Endodermal cell (in vitro differentiated cells): Measurements from ENCODE around the gene CCDC70. TPM values are rescaled to one million over a fixed set of nuclear protein-coding genes. Genes with fewer than 3 reads are reported as not detected.
A peak's percentile ranks its signal among the peaks of the same experiment; 100 is the strongest.

ENCODE experiments used
- DNase-seq: peaks from one replicate; pipeline ENCODE4 v3.0.0-alpha.2; 2017
- H3K27ac ChIP-seq: 2 replicates; pipeline ENCODE4 v1.5.1; 2013; ENCODE audit warnings: mild to moderate bottlenecking, low read depth, low read length, moderate library complexity
- H3K27me3 ChIP-seq: 2 replicates; pipeline ENCODE4 v1.6.1; 2013; ENCODE audit warnings: mild to moderate bottlenecking, low read length, moderate library complexity; ENCODE audit not compliant: insufficient read depth, control insufficient read depth, poor library complexity, severe bottlenecking
- H3K36me3 ChIP-seq: 2 replicates; pipeline ENCODE4 v1.7.0; 2013; ENCODE audit warnings: mild to moderate bottlenecking, low read length, moderate library complexity; ENCODE audit not compliant: control insufficient read depth, insufficient read depth
- H3K4me1 ChIP-seq: one replicate; pipeline ENCODE4 v1.7.0; 2013; ENCODE audit warnings: low read length; ENCODE audit not compliant: control insufficient read depth, insufficient read depth
- H3K4me3 ChIP-seq: 2 replicates; pipeline ENCODE4 v1.5.1; 2013; ENCODE audit warnings: mild to moderate bottlenecking, low read length, moderate library complexity
- H3K9ac ChIP-seq: 2 replicates; pipeline ENCODE4 v1.6.1; 2013; ENCODE audit warnings: mild to moderate bottlenecking, low read length, moderate library complexity; ENCODE audit not compliant: poor library complexity, severe bottlenecking; ENCODE audit errors: extremely low read depth
- H3K9me3 ChIP-seq: 2 replicates; pipeline ENCODE4 v1.6.1; 2013; ENCODE audit warnings: mild to moderate bottlenecking, low read length, moderate library complexity; ENCODE audit not compliant: control insufficient read depth
- H3K27ac Mint-ChIP-seq: 2 replicates; pipeline ENCODE4 v1.8.0; 2020; ENCODE audit warnings: mixed read lengths
- H3K27me3 Mint-ChIP-seq: 2 replicates; pipeline ENCODE4 v1.8.0; 2021; ENCODE audit warnings: mild to moderate bottlenecking, mixed read lengths; ENCODE audit not compliant: insufficient read depth
- H3K36me3 Mint-ChIP-seq: 2 replicates; pipeline ENCODE4 v1.8.0; 2020; ENCODE audit warnings: low read depth, mixed read lengths
- H3K4me1 Mint-ChIP-seq: 2 replicates; pipeline ENCODE4 v1.8.0; 2020; ENCODE audit warnings: mixed read lengths
- H3K4me3 Mint-ChIP-seq: 2 replicates; pipeline ENCODE4 v1.8.0; 2020; ENCODE audit warnings: mild to moderate bottlenecking, moderate library complexity, mixed read lengths
- H3K9me3 Mint-ChIP-seq: 2 replicates; pipeline ENCODE4 v1.8.0; 2020; ENCODE audit warnings: mild to moderate bottlenecking, mixed read lengths
- WGBS, 2 experiments: methylation state at CpG; one replicate each; pipeline versions ENCODE4 v1.1.5 to v1.1.7; 2013; ENCODE audit warnings: missing lambda C conversion rate in 2 of 2, mixed read lengths in 1 of 2; ENCODE audit not compliant: insufficient coverage in 1 of 2, insufficient read length in 1 of 2; 5-methylcytosine and 5-hydroxymethylcytosine counted together
- total RNA-seq, 2 donors: library from RNA; stranded (reverse); fragmentation: NEBNext Ultra II Directional in 1 of 2; extraction: Animal tissue kit (Norgen Biotek cat#: 25700) in 1 of 2; gene quantifications; 2 replicates in 1 of 2; 3 replicates in 1 of 2; pipeline ENCODE4 v1.2.1, GENCODE V29; 2021
- TF ChIP-seq, protein P1 (sequence below): fragments of 200-600 bp; sonication (generic); conservative IDR thresholded peaks from 2 replicates; pipeline ENCODE4 v1.5.0; 2021; ENCODE audit warnings: antibody characterized with exemption, mild to moderate bottlenecking

CCDC70 gene
- total RNA-seq, 2 donors from 2014 or later = not detected

DNA sequence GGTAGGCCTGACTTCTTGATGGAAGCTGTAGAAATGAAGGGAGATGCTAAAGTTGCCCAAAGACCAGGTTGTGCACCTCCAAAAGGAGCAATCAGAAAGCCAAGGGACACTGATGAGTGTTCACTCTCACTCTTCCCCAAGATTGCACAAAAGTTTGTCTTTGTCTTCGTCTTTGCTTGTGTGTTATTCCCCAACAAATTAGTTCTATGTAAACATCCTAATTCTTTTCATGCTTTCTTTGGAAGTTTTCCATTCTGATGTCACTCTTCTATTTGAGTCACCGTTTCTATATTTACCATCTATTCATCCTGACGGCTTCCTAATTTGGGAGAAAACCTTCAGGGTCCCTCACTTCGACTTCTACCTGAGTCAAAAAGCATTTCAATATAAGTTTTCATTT, 13.1 kb upstream of the CCDC70 start:
- WGBS, 2 experiments = 90 to 94% methylated on average over 4 of the region's 4 CpGs

DNA sequence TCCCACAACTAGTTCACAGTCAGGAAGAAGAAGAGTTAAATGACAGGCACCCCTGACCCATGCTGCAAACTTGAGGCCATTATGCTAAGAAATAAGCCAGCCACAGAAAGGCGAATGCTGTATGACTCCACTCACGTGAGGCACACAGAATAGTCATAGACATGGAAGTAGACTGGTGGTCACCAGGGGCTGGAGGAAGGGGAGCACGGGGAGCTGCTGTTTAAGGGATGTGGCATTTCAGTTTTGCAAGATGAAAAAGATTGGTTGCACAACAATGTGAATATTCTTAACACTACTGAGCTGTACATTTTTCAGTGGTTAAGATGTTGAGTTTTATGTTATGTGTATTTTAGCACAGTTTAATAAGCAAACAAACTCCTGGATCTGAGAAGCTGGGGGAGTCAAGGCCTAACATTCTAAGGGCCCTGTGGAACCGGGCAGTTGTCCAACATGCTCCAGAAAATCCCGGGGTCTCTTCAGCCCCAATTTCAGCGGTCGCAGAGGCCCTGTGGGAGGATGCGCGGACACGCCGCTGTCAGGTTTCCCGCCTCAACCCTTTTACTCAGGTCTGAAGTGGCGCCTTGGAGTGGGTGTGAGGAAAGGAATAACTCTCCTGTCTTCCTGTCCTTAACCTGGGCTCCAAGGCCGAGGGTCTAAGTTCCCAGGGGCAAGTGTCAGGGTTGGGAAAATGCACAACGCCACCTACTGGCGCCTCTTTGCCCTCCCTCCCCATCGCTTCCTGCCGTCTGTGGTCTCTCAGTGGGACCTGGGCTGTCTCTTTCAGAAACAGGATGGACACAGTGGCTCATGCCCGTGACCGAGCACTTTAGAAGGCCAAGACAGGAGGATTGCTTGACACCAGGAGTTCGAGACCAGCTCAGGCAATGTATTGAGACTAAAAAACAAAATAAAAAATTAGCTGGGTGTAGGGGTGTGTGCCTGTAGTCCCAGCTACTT, 12.3 kb upstream of the CCDC70 start:
- no peak overlapping the region for H3K4me3 ChIP-seq
- peaks cover 5% of the 10 kb centered on the region for H3K27me3 ChIP-seq
- Mint-ChIP-seq H3K4me1 (peaks cover 9% of the 10 kb centered on the region), H3K4me3 (no peak overlapping the region), H3K9me3 (peaks cover 11% of the 10 kb centered on the region), H3K27ac (no peak overlapping the region), H3K27me3 (peaks cover 8% of the 10 kb centered on the region), H3K36me3 (no peaks in the 10 kb centered on the region)
- peaks cover 4% of the 10 kb centered on the region for H3K4me1 ChIP-seq
- TF ChIP-seq, protein P1, sequence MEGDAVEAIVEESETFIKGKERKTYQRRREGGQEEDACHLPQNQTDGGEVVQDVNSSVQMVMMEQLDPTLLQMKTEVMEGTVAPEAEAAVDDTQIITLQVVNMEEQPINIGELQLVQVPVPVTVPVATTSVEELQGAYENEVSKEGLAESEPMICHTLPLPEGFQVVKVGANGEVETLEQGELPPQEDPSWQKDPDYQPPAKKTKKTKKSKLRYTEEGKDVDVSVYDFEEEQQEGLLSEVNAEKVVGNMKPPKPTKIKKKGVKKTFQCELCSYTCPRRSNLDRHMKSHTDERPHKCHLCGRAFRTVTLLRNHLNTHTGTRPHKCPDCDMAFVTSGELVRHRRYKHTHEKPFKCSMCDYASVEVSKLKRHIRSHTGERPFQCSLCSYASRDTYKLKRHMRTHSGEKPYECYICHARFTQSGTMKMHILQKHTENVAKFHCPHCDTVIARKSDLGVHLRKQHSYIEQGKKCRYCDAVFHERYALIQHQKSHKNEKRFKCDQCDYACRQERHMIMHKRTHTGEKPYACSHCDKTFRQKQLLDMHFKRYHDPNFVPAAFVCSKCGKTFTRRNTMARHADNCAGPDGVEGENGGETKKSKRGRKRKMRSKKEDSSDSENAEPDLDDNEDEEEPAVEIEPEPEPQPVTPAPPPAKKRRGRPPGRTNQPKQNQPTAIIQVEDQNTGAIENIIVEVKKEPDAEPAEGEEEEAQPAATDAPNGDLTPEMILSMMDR = peak; percentile 93
- no peaks in the 10 kb centered on the region for H3K36me3 ChIP-seq
- peak; percentile 95 for DNase-seq
- 57 to 61% methylated on average over 12 to 21 of the region's 21 CpGs for WGBS, 2 experiments
- H3K9me3 ChIP-seq = no peaks in the 10 kb centered on the region
- H3K9ac ChIP-seq = no peak overlapping the region
- no peak overlapping the region for H3K27ac ChIP-seq

More for the DNA sequence above, 13.1 kb upstream of the CCDC70 start:
- Histone ChIP-seq H3K27ac (no peak overlapping the region), H3K27me3 (no peaks in the 10 kb centered on the region), H3K4me1 (peaks cover 8% of the 10 kb centered on the region), H3K4me3 (no peak overlapping the region), H3K36me3 (no peaks in the 10 kb centered on the region), H3K9me3 (no peaks in the 10 kb centered on the region), H3K9ac (no peak overlapping the region)
- TF ChIP-seq, protein P1 = no peak
- H3K9me3 Mint-ChIP-seq = peaks cover 11% of the 10 kb centered on the region
- H3K36me3 Mint-ChIP-seq = no peaks in the 10 kb centered on the region
- no peak overlapping the region for H3K4me3 Mint-ChIP-seq
- DNase-seq = no peak
- H3K4me1 Mint-ChIP-seq = peaks cover 14% of the 10 kb centered on the region
- peaks cover 4% of the 10 kb centered on the region for H3K27me3 Mint-ChIP-seq
- H3K27ac Mint-ChIP-seq = no peak overlapping the region

DNA sequence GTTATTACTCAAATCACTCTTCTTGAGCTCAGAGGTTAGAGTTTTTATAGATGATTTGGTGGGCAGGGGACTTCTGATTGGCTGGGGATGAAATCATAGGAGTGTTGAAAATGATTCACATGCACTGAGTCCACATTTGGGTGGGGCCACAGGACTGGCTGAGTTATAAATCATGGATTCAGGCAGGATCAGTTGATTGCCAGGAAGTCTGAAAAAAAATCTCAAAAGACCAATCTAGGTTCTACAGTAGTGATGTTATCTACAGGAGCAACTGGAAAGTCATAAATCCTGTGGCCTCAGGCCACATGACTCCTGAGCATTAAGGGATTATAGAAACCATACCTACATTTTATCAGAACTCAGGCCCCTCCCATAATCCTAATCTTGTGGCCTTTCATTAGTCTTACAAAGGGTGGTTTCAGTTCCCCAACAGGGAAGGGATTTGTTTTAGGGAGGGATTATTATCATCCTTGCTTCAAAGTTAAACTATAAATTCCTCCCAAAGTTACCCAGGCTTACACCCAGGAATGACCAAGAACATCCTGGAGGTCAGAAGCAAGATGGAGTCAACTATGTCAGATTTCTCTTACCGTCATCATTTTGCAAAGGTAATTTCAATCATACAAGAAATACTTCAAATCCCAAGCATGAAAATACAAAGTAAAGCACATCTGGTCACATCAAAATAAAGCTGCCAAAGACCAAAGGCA, 5.6 kb upstream of the CCDC70 start:
- H3K27ac Mint-ChIP-seq = no peak overlapping the region
- no peak for DNase-seq
- WGBS, 2 experiments = 100% methylated on average over 1 of the region's 1 CpG
- Histone ChIP-seq H3K27ac (no peak overlapping the region), H3K27me3 (peaks cover 10% of the 10 kb centered on the region), H3K36me3 (no peaks in the 10 kb centered on the region), H3K9ac (no peak overlapping the region), H3K4me1 (no peaks in the 10 kb centered on the region), H3K9me3 (peaks cover 8% of the 10 kb centered on the region), H3K4me3 (no peak overlapping the region)
- TF ChIP-seq, protein P1 = no peak
- peaks cover 6% of the 10 kb centered on the region for H3K9me3 Mint-ChIP-seq
- H3K4me1 Mint-ChIP-seq = peaks cover 10% of the 10 kb centered on the region
- H3K4me3 Mint-ChIP-seq = no peak overlapping the region
- H3K27me3 Mint-ChIP-seq = peaks cover 13% of the 10 kb centered on the region
- H3K36me3 Mint-ChIP-seq = no peaks in the 10 kb centered on the region
